Measurements from ENCODE around the gene SUPT3H.

GRCh38 chr6:45112711-45113110 lies 265.0 kb downstream of the SUPT3H start:
- TF ChIP-seq, protein P1, sequence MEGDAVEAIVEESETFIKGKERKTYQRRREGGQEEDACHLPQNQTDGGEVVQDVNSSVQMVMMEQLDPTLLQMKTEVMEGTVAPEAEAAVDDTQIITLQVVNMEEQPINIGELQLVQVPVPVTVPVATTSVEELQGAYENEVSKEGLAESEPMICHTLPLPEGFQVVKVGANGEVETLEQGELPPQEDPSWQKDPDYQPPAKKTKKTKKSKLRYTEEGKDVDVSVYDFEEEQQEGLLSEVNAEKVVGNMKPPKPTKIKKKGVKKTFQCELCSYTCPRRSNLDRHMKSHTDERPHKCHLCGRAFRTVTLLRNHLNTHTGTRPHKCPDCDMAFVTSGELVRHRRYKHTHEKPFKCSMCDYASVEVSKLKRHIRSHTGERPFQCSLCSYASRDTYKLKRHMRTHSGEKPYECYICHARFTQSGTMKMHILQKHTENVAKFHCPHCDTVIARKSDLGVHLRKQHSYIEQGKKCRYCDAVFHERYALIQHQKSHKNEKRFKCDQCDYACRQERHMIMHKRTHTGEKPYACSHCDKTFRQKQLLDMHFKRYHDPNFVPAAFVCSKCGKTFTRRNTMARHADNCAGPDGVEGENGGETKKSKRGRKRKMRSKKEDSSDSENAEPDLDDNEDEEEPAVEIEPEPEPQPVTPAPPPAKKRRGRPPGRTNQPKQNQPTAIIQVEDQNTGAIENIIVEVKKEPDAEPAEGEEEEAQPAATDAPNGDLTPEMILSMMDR (conservative IDR thresholded peaks at IDR 0.05; ENCODE audit: low read depth, low read length), result no peak
- no peak for TF ChIP-seq EZH2phosphoT487 (IDR thresholded peaks at IDR 0.05; ENCODE audit: borderline replicate concordance, low read length)

Data from PC-3 (cell line).